Dedifferentiated amniotic fluid mesenchymal stem cell (primary cell): ENCODE measurements around the gene YPEL3.
"Not testable (repeated sequence)": the region's sequence is repeated elsewhere in the genome, so short reads cannot be mapped to it uniquely, and the experiment has no call there.

Source experiments
- DNase-seq: peaks from one replicate; pipeline ENCODE4 v3.0.0-alpha.2; 2016; ENCODE audit errors: extremely low spot score

The YPEL3 gene

DNA sequence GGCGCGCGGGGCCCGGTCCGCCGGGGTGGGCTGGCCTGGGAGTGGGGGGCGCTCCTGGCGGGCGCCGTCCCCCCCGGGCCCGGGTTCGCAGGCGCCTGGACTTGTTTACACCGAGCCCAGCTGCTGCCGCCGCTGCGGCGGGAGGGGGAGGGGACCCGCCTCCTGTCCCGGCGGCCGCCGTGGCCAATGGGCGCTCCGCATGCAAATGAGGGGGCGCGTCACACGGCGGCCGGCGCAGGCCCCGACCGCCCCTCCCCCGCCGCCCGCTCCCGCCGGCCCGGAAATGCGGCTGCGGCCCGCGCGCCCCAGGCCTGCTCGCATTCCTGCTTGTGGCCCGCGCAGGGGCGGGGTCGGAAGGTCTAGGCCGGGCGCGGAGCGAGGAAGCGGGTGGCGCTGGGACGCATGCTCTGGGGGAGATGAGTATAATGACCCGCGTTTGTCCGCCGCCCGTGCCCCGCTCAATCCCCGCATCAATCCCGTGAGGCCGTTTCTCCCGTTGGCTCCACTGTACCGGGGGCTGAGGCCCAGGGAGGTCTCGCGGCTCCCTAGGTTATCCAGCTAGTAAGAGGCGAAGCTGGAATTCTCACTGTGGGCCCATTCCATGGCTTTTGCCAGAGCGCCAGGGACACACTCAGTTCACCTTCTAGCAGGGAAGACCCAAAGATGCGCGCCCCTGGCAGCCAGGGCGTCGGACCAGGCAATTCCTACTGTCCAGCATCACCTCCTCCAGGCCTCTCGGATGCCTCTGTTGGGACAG is at the start of gene YPEL3:
Gene YPEL3 (minus strand): TSS at position 109 of the 757 bp plus-strand sequence. CDS start 731 bp downstream, outside the sequence.
- DNase-seq = peak; percentile 57

GRCh38 chr16:30145657-30146056 is 49.6 kb upstream of the YPEL3 start:
- DNase-seq = no peak

DNA sequence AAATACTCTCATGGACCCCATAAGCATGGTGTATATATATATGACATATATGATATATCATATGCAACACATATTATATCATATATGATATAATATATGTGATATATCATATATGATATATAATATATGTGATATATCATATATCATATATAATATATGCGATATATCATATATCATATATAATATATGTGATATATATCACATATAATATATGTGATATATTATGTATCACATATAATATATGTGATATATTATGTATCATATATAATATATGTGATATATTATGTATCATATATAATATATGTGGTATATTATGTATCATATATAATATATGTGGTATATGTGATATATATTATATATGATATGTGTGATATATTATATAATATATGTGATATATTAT is 48.9 kb upstream of the YPEL3 start:
- DNase-seq = no peak

- no peak for DNase-seq
Observed at GRCh38 chr16:30144017-30144416, 48.0 kb upstream of the YPEL3 start.

GRCh38 chr16:30143347-30143702 is 47.3 kb upstream of the YPEL3 start:
- DNase-seq = no peak

DNA sequence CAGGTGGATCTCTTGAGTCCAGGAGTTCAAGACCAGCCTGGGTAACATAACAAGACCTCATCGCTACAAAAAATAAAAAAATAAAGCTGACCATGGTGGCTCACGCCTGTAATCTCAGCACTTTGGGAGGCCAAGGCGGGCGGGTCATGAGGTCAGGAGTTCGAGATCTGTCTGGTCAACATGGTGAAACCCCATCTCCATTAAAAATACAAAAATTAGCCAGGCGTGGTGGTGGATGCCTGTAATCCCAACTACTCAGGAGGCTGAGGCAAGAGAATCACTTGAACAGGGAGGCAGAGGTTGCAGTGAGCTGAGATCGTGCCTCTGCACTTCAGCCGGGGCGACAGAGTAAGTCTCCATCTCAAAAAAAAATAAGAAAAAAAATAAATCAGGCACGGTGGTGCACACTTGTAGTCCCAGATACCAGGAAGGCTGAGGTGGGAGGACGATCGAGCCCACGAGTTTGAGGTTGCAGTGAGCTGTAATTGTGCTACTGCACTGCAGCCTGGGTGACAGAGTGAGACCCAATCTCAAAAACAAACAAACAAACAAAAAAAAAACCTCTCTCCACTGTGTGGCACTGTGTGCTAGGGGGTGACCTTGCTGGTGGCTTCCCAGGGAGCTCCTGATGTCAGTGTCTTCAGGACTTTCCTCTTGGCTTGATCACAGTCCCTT is 46.8 kb upstream of the YPEL3 start:
- no peak for DNase-seq

DNA sequence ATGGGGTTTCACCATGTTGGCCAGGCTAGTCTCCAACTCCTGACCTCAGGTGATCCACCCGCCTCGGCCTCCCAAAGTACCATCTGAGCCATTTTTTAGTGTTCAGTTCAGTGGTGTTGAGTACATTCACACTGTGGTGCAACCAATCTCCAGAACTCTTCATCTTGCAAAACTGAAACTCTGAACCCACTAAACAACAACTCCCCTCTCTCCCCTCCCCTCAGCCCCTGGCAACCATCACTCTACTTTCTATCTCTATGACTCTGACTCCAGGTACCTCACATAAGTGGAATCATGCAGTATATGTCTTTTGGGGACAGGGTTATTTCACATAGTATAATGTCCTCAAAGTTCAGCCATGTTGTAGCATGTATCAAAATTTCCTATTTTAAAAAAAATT is 45.7 kb upstream of the YPEL3 start:
- DNase-seq = no peak

DNA sequence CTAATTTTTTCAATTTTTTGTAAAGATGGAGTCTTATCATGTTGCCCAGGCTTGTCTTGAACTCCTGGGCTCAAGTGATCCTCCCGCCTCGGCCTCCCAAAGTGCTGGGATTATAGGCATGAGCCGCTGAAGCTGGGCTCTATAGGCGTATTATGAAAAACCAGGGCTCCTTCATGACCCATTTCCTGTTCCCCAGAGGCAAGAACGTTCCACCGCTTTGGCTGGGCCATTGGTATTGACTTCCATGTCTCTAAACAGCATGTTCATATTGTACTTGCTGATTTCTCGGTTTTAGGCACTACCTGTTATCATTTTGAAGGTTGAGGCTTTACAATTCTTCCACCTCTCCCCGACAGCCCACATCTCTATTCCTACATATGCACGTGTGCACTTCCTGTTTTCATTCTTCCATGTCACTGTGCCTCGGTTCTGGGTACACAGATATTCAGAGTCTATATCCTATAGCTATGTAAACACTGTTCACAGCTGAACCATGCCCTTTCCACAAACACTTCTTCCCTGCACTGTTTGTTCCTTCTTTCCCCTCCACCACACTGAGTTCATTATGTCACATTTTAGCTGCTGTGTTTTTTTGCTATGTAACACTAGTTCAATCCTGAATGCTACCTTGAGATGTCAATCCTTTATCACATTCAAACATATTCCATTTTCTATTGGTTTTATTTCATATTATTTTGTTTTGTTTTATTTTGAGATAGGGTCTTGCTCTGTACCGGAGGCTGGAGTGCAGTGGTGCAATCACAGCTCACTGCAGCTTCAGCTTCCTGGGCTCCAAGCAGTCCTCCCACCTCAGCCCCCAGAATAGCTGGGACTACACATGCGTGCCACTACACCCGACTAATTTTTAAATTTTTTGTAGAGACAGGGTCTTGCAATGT is 43.8 kb upstream of the YPEL3 start:
- no peak for DNase-seq

- DNase-seq = no peak
Observed at GRCh38 chr16:30137897-30138296, 41.9 kb upstream of the YPEL3 start.

DNA sequence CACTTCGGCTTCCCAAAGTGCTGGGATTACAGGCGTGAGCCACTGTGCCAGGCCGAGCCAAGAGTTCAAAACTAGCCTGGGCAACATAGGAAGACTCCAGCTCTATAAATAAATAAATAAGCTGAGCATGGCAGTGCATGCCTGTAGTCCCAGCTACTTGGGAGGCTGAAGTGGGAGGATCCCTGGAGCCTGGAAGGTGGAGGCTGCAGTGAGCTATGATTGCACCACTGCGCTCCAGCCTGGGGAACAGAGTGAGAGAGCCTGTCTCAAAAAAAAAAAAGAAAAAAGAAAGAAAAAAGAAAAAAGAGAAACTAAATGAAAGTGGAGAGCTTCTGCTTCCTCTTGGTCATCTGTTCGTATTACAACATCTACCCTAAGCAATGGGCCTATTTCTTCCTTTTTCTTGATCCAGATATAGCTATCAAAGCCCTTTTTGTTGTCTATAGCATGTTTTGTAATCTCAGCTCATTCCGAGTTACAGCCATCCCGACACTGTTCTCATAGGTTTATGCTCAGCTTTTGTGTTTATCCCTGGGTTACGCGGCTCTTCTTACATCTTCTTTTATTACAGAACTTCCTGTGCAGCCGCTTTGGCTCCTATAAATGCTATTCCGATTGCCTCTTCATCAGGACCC is 41.1 kb upstream of the YPEL3 start:
- DNase-seq = no peak

GRCh38 chr16:30132591-30132990 is 36.6 kb upstream of the YPEL3 start:
- DNase-seq = no peak

GRCh38 chr16:30131869-30132475 is 36.0 kb upstream of the YPEL3 start:
- DNase-seq = no peak

GRCh38 chr16:30127993-30128392 is 32.0 kb upstream of the YPEL3 start:
- DNase-seq = no peak

DNA sequence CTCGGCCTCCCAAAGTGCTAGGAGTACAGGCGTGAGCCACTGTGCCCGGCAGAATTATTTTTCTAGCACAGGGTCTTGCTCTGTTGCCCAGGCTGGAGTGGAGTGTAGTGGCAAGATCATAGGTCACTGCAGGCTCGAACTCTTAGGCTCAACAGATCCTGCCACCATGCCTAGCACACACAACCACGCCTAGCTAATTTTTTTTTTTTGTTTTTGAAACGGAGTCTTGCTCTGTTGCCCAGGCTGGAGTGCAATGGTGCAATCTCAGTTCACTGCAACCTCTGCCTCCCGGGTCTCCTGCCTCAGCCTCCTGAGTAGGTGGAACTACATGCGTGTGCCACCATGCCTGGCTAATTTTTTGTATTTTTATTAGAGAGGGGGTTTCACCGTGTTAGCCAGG is 29.7 kb upstream of the YPEL3 start:
- DNase-seq = not testable (repeated sequence)

- DNase-seq = no peak
Observed at GRCh38 chr16:30124985-30125379, 29.0 kb upstream of the YPEL3 start.

GRCh38 chr16:30122604-30123160 is 26.7 kb upstream of the YPEL3 start:
- no peak for DNase-seq

DNA sequence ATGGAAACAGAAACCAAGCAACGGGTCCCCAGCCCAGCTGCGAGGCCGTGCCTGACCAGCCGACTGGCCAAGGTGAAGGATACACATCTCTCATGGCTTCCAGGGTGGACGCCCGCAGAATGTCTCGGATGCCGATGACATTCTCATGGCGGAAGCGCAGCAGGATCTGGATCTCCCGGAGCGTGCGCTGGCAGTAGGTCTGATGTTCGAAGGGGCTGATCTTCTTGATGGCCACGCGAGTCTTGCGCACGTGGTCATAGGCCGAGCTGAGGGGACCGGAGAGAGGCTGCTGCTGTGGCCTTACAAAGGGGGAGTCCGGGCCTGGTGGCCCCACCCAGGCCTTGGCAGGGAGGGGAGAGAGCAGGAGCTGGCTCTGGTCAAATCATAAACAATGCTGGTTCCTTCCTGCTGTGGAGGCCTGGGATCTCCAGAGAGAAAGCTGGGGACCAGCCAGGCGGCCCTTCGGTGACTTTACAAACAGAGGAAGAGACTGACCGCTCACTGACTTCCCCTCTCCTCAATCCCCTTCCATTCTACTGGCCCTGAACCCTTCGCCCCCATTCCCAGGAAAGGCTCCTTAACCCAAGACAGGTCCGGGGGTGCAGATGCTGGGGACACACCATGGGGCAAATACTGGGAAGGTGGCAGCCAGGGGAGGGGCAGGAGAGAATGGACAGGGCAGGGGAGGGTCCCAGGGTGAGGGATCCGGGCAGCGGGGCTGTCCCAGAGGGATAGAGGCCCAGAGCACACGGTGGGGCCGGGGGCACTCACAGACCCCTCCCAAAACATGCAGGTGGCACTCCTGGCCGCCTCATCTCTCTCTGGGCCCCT is 25.9 kb upstream of the YPEL3 start:
- no peak for DNase-seq

DNA sequence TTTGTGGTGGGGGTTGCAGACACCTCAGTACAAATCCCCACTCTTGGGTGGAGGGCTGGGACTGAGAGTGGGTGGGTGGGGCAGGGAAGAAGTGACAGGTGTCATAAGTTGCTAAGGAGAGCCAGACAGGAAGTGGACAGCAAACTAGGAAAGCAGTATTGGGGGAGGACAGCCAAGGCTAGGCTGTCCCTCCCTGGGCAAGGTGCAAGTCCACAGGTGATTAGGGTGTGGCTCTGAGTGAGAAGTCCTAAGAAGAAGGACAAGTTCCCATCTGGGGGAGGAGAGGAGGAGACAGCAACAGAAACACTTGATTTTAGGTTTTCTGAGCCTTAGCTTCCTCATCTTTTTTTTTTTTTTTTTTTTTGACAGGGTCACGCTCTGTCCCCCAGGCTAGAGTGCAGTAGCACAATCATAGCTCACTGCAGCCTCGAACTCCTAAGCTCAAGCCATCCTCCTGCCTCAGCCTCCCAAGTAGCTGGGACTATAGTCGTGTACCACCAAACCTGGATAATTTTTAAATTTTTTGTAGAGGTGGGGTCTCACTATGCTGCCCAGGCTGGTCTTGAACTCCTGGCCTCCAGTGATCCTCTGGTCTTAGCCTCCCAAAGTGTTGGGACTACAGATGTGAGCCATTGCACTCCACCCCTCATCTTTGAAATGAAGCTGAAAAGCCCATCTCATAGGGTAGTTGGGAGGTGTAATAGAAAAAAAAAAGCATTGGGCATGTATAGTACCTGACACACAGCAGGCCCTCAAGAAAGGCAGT is 24.5 kb upstream of the YPEL3 start:
- no peak for DNase-seq

DNA sequence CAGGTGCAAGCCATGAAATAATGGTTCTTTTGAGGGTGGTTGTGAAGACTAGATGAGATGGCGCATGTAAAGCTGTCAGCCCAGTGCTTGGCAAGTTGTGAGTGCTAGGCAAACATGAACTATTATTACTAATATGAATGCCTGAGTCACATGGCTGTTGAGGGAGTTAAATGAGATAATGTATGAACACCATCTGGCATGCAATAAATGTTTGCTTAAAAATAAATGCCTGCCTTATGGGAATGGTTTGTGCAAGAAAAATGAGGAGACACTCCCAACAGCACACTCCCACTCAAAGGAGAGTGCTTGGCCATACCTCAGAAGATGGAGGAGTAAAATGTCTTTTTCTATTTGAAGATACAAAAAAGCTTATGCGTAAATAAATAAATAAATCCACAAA is 23.4 kb upstream of the YPEL3 start:
- no peak for DNase-seq

- no peak for DNase-seq
Observed at GRCh38 chr16:30117768-30118167, 21.8 kb upstream of the YPEL3 start.
